ENCODE results near the gene PSMD5. TPM values are rescaled to one million over a fixed set of nuclear protein-coding genes. Genes with fewer than 3 reads are reported as not detected.
A peak's percentile ranks its signal among the peaks of the same experiment; 100 is the strongest.

Gene PSMD5
- total RNA-seq, 4 donors from 2014 or later, result 30.7 to 57.5 (median 36.2) TPM

- ATAC-seq (ENCODE audit: low FRiP score), result no peak
- TF ChIP-seq, protein P1, sequence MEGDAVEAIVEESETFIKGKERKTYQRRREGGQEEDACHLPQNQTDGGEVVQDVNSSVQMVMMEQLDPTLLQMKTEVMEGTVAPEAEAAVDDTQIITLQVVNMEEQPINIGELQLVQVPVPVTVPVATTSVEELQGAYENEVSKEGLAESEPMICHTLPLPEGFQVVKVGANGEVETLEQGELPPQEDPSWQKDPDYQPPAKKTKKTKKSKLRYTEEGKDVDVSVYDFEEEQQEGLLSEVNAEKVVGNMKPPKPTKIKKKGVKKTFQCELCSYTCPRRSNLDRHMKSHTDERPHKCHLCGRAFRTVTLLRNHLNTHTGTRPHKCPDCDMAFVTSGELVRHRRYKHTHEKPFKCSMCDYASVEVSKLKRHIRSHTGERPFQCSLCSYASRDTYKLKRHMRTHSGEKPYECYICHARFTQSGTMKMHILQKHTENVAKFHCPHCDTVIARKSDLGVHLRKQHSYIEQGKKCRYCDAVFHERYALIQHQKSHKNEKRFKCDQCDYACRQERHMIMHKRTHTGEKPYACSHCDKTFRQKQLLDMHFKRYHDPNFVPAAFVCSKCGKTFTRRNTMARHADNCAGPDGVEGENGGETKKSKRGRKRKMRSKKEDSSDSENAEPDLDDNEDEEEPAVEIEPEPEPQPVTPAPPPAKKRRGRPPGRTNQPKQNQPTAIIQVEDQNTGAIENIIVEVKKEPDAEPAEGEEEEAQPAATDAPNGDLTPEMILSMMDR (IDR thresholded peaks at IDR 0.05), result no peak
These were observed 7.6 kb upstream of the PSMD5 start for GRCh38 chr9:120850315-120850714.

GRCh38 chr9:120846906-120847305 lies 4.2 kb upstream of the PSMD5 start:
- no peak for DNase-seq (ENCODE audit: low spot score)
- ATAC-seq (ENCODE audit: low FRiP score), result no peak

More at GRCh38 chr9:120850315-120850714, 7.6 kb upstream of the PSMD5 start:
- DNase-seq (ENCODE audit: low spot score), result no peak

GRCh38 chr9:120846251-120846889 lies 3.6 kb upstream of the PSMD5 start:
- TF ChIP-seq, protein P1 (IDR thresholded peaks at IDR 0.05), result no peak
- DNase-seq (ENCODE audit: low spot score), result no peak
- no peak for ATAC-seq (ENCODE audit: low FRiP score)

More at GRCh38 chr9:120846906-120847305, 4.2 kb upstream of the PSMD5 start:
- TF ChIP-seq, protein P1 (IDR thresholded peaks at IDR 0.05), result no peak

DNA sequence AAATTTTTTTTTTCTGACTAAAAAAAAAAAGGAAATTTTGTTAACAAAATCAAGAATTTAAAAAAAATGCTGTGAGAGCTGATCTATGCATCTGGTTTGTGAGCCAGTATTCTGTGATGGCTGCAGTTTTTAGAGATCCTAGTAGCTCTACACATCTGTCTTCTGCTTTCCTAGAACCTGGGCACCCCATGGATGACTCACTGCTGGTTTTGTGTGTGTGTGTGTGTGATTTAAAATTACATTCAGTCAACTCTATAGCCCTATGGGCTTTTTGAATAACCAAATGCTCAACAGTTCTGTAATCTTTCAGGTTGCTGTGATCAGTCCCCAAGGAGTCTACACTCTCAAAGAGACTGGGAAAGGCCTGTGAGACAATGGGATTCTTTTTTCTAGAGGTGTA lies 2.5 kb upstream of the PSMD5 start:
- ATAC-seq (ENCODE audit: low FRiP score) (no peak), DNase-seq (ENCODE audit: low spot score) (no peak)
- TF ChIP-seq, protein P1 (IDR thresholded peaks at IDR 0.05), result no peak

DNA sequence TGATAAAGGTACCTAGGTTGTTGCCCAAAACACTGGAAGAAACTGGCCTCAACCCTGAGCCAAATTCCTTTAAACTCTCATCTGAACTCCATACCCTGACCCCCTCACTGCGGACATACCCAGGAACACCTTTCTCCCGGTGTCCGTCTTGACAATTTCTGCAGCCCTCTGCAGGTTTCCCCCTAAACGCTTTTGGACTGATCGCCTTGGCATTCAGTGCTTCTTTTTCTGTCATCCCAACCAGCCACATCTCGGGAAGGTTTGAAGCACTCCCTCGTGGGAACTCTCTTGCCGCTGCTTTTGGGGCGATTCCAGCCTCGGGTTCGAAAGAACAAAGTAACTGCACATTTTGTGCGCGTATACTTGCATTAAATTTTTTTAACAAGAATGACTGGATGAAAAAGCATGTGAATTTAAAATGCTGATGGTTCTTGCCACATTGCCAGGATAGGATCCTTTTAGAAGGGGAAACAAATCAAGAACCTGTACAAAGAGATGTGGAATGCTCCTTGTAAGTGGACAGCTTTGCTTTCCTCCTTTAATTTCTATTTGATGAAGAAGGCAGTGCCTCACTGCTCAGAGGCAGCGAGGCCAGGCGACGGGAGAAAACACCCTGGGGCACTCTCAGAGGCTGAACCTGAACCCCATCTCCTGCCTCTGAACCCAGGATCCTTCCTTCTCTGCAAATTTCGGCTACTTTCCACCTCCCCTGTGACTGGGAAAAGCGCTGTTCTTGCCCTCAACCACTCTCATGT lies 615 bp downstream of the PSMD5 start:
- TF ChIP-seq, protein P1 (IDR thresholded peaks at IDR 0.05), result no peak
- ATAC-seq (ENCODE audit: low FRiP score) (peak; percentile 1), DNase-seq (ENCODE audit: low spot score) (no peak)

GRCh38 chr9:120839146-120839545 lies 3.6 kb downstream of the PSMD5 start:
- TF ChIP-seq, protein P1 (IDR thresholded peaks at IDR 0.05), result no peak
- no peak for DNase-seq (ENCODE audit: low spot score)
- no peak for ATAC-seq (ENCODE audit: low FRiP score)
